Heart right ventricle (tissue), 16 donors: Measurements from ENCODE around the gene PEX26. TPM values are rescaled to one million over a fixed set of nuclear protein-coding genes. Genes with fewer than 3 reads are reported as not detected.

Source experiments
- ATAC-seq, 8 donors: fragments of 200-7000 bp; cut with Tn5 transposase; one replicate each; pipeline ENCODE4 v1.9.1; 2020; ENCODE audit warnings: mild to moderate bottlenecking in 8 of 8, moderate library complexity in 8 of 8, moderate number of reproducible peaks in 1 of 8
- DNase-seq, 2 donors: peaks; one replicate each; pipeline ENCODE4 v3.0.0-alpha.2; 2020
- H3K27ac ChIP-seq, 10 donors: fragments of 200-600 bp; sonication (generic) in 2 of 10; one replicate each; pipeline versions ENCODE4 v1.5.0 to v1.8.0; 2020 to 2022; ENCODE audit warnings: mild to moderate bottlenecking in 3 of 10
- H3K27me3 ChIP-seq, 7 donors: fragments of 200-600 bp; one replicate each; pipeline ENCODE4 v1.8.0; 2021 to 2022; ENCODE audit warnings: mild to moderate bottlenecking in 2 of 7
- H3K36me3 ChIP-seq, 9 donors: fragments of 200-600 bp; sonication (generic) in 1 of 9; one replicate each; pipeline versions ENCODE4 v1.5.0 to v1.8.0; 2020 to 2022; ENCODE audit warnings: mild to moderate bottlenecking in 2 of 9
- H3K4me1 ChIP-seq, 9 donors: fragments of 200-600 bp; sonication (generic) in 1 of 9; one replicate each; pipeline versions ENCODE4 v1.5.0 to v1.8.0; 2020 to 2022; ENCODE audit warnings: mild to moderate bottlenecking in 4 of 9
- H3K4me3 ChIP-seq, 10 donors: fragments of 200-600 bp; sonication (generic) in 2 of 10; one replicate each; pipeline versions ENCODE4 v1.5.0 to v1.8.0; 2020 to 2022; ENCODE audit warnings: mild to moderate bottlenecking in 7 of 10, moderate library complexity in 2 of 10
- H3K9me3 ChIP-seq, 11 donors: fragments of 200-600 bp in 10 of 11; sonication (generic) in 2 of 11; one replicate each; pipeline versions ENCODE4 v1.5.0 to v1.8.0; 2013 to 2022; ENCODE audit warnings: mild to moderate bottlenecking in 2 of 11, control low read depth in 1 of 11, moderate library complexity in 1 of 11
- CTCF ChIP-seq, 9 donors: fragments of 200-600 bp; sonication (generic) in 2 of 9; IDR thresholded peaks; one replicate each; pipeline versions ENCODE4 v1.5.0 to v1.8.0; 2021 to 2022; ENCODE audit warnings: antibody characterized with exemption in 9 of 9, mild to moderate bottlenecking in 5 of 9, moderate library complexity in 1 of 9
- WGBS, 2 donors: extraction: QIAGEN DNeasy Blood & Tissue Kit; methylation state at CpG; one replicate each; pipeline ENCODE4 v1.1.7; 2013; ENCODE audit warnings: inconsistent platforms in 1 of 2; 5-methylcytosine and 5-hydroxymethylcytosine counted together
- intact Hi-C, 10 donors: fragments of 100-400 bp; cut with DNase I; formaldehyde crosslinking; loops; one replicate each; pipeline versions ENCODE4 v1.11.1 to v1.14.2; 2022
- long read RNA-seq, 3 donors: library from polyadenylated mRNA; unstranded; transcript quantifications; one replicate each; pipeline ENCODE4 v2.0.0, GENCODE V29; 2020 to 2021
- polyA plus RNA-seq, 2 donors: library from polyadenylated mRNA; stranded (reverse); fragments of 200-250 nt; gene quantifications; one replicate each; pipeline ENCODE4 v1.2.3, GENCODE V29; 2013
- total RNA-seq, 10 donors: library from RNA; stranded (reverse); fragmentation: NEBNext Ultra II Directional in 3 of 10; extraction: Animal tissue kit (Norgen Biotek cat#: 25700) in 3 of 10; gene quantifications; one replicate each; pipeline versions ENCODE4 v1.2.1 to v1.2.4, GENCODE V29; 2021 to 2023
- donor health status: Arrhythmogenic right ventricular cardiomyopathy.
- donor health status: ischemic (EF 13 %, LVEDD 7.1; RV severe dilation, severe dysfunction).
- donor health status: healthy with polysubstance abuse.
- donor health status: DM: no; HTN: yes; CAD: no.
- donor health status: DM: no; HTN: no; CAD: no.
- donor health status: ischemic (EF 25% LVEDD 6.9; RV normal size, moderate dysfunction).
- donor health status: ischemic (EF 25% LVEDD 5.7; RV mildly dilated, moderate dysfunction).
- donor health status: healthy.
- donor health status: DM: yes; HTN: yes; CAD: no.
- donor health status: Ischemic cardiomyopathy.
- donor health status: ischemic (EF 35%, LVEDD 5.7; RV mildly dilated, moderate dysfunction).
- donor health status: nonischemic (EF 11% LVEDD 7.7; RV severe dilation, severe dysfunction).
- donor health status: DM: yes; HTN: yes; CAD: no.
- donor health status: PGD.
- donor health status: ischemic (EF 29% LVEDD 5.4; RV normal size, mild dysfunction).
- donor health status: nonischemic (EF 23%, LVEDD 6.1; RV moderate dilation, normal function).

PEX26 gene
- total RNA-seq (10 to 100 TPM; 16.6 to 27.1 (median 21.3) TPM), polyA plus RNA-seq (10 to 100 TPM in 1 of 2 donors, 1 to 10 TPM in 1; 8.3 to 10.7 TPM)
- long read RNA-seq, donor 1, full-length matches to known transcripts: 1 of 4 reads
- long read RNA-seq, donor 1, partial matches to known transcripts: 0 of 4 reads
- long read RNA-seq, donor 1, other reads (novel, unspliced or antisense): 3 of 4 reads
- long read RNA-seq, donor 2, full-length matches to known transcripts: 4 of 10 reads
- long read RNA-seq, donor 2, partial matches to known transcripts: 0 of 10 reads
- long read RNA-seq, donor 2, other reads (novel, unspliced or antisense): 6 of 10 reads
- long read RNA-seq, donor 3, partial matches to known transcripts: 0 of 4 reads
- long read RNA-seq, donor 3, other reads (novel, unspliced or antisense): 1 of 4 reads

GRCh38 chr22:18077639-18078328 lies at the start of gene PEX26:
Gene PEX26, plus strand, starts transcription at chr22:18077990. Its CDS starts 387 bp downstream, at chr22:18078377.
- peak; percentile 95 to 99 (median 98) for ATAC-seq
- 1% methylated on average over 50 of the region's 50 CpGs for WGBS, 2 donors
- H3K4me1 ChIP-seq: peaks cover 9 to 38% (median 29%) of the 10 kb centered on the region in 9 donors

GRCh38 chr22:18028817-18029527 lies 48.8 kb upstream of the PEX26 start:
- peaks cover 0 to 39% (median 24%) of the 10 kb centered on the region in 9 donors for H3K4me1 ChIP-seq
- ATAC-seq (peak in 3 of 8 donors; percentile 22 to 39 (median 32)), DNase-seq (no peak)
- H3K36me3 ChIP-seq: no peaks in the 10 kb centered on the region
- 50 to 56% methylated on average over 3 of the region's 3 CpGs for WGBS, 2 donors
- H3K27ac ChIP-seq: peak overlapping the region in 3 of 10 donors; percentile 2 to 34 (median 11)
- intact Hi-C loops: loop anchor here in 5 of 10 donors (5.0 to 10.0 kb wide), 6 partner anchors 43 to 204 kb away; partner anchors contain the start of gene PEX26 (in 2 of the 5)
- peaks cover 0 to 44% (median 0%) of the 10 kb centered on the region in 7 donors for H3K27me3 ChIP-seq
- H3K9me3 ChIP-seq: no peaks in the 10 kb centered on the region
- TF ChIP-seq CTCF (IDR thresholded peaks at IDR 0.05): no peak
- no peak overlapping the region for H3K4me3 ChIP-seq

More at GRCh38 chr22:18077639-18078328, at the start of gene PEX26:
- TF ChIP-seq CTCF (IDR thresholded peaks at IDR 0.05): no peak
- Histone ChIP-seq H3K4me3 (peak within 1 kb of the TSS; percentile 80 to 99 (median 93)), H3K36me3 (peaks cover 0 to 36% (median 17%) of the 10 kb centered on the region in 9 donors), H3K27me3 (no peaks in the 10 kb centered on the region), H3K27ac (peak within 1 kb of the TSS; percentile 23 to 91 (median 86)), H3K9me3 (no peaks in the 10 kb centered on the region)
- peak; percentile 91 to 95 for DNase-seq
- intact Hi-C loops: loop anchor here (1.0 to 10.0 kb wide), 14 partner anchors 53 to 523 kb away; partner anchors contain the start of genes MICAL3 (in 2 of the 10) and BCL2L13 (in 1 of the 10)

- intact Hi-C loops: loop anchor here in 5 of 10 donors (5.0 to 10.0 kb wide), 7 partner anchors 43 to 205 kb away; partner anchors contain the start of gene PEX26 (in 2 of the 5)
- H3K4me1 ChIP-seq: peaks cover 0 to 38% (median 20%) of the 10 kb centered on the region in 9 donors
- ATAC-seq (no peak), DNase-seq (no peak)
- H3K27ac ChIP-seq: peak overlapping the region in 2 of 10 donors; percentile 11 to 34
- no peak for TF ChIP-seq CTCF (IDR thresholded peaks at IDR 0.05)
- 85 to 92% methylated on average over 2 of the region's 2 CpGs for WGBS, 2 donors
- peaks cover 0 to 36% (median 0%) of the 10 kb centered on the region in 7 donors for H3K27me3 ChIP-seq
- no peak overlapping the region for H3K4me3 ChIP-seq
- no peaks in the 10 kb centered on the region for H3K9me3 ChIP-seq
- no peaks in the 10 kb centered on the region for H3K36me3 ChIP-seq
These were observed 48.0 kb upstream of the PEX26 start for GRCh38 chr22:18029686-18030267.
